MM.1S (cell line): ENCODE data around the gene SORBS2.

Experiments
- EZH2phosphoT487 ChIP-seq: fragments of 300-600 bp; sonication (generic); IDR thresholded peaks from 2 replicates; pipeline ENCODE4 v1.6.1; 2018; ENCODE audit warnings: antibody characterized with exemption, low read length
- TF ChIP-seq, protein P1 (sequence below): fragments of 300-600 bp; sonication (generic); IDR thresholded peaks from 2 replicates; pipeline ENCODE4 v1.5.1; 2016; ENCODE audit warnings: antibody characterized with exemption, low read length, mixed read lengths

DNA sequence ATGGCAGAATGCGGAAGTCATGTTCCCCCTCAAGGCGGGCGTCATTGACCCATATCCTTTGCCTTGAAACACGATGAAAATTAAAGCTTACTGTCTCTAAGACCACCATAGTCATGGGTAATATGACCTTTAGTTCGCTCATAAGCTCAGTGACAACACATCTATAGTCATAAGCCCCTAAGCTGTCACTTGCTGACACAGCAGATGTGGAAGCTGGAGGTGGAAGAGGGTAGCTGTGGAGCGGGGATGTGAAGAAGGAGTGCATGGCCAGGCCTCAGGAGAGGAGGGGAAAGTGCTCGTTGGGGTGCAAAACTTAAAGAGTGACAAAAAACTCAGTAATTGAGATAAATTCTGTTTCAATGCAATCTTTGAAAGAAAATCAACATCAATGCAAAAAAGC is 142.7 kb downstream of the SORBS2 start:
- TF ChIP-seq, protein P1, sequence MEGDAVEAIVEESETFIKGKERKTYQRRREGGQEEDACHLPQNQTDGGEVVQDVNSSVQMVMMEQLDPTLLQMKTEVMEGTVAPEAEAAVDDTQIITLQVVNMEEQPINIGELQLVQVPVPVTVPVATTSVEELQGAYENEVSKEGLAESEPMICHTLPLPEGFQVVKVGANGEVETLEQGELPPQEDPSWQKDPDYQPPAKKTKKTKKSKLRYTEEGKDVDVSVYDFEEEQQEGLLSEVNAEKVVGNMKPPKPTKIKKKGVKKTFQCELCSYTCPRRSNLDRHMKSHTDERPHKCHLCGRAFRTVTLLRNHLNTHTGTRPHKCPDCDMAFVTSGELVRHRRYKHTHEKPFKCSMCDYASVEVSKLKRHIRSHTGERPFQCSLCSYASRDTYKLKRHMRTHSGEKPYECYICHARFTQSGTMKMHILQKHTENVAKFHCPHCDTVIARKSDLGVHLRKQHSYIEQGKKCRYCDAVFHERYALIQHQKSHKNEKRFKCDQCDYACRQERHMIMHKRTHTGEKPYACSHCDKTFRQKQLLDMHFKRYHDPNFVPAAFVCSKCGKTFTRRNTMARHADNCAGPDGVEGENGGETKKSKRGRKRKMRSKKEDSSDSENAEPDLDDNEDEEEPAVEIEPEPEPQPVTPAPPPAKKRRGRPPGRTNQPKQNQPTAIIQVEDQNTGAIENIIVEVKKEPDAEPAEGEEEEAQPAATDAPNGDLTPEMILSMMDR: no peak
- TF ChIP-seq EZH2phosphoT487: no peak
